ENCODE measurements around the gene CD27.

DNA sequence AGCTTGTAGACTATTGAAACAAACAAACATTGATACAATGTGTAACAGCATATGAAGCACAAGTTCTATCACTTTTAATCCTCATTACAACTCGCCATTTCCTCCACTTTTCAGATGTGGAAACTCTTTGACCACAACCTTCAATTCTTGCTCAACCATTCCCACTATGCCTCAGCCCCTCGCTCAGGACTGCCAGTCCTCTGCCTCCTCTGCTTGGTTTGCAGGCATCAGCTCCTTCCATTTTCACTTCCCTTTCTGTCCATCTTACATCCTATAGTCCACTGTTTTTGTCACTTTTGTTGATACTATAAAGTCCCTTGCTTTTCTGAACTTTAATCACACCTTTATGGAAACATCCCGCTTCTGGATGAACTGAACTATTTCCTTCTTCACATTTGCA, 28.2 kb upstream of the CD27 start:
- TF ChIP-seq, protein P1, sequence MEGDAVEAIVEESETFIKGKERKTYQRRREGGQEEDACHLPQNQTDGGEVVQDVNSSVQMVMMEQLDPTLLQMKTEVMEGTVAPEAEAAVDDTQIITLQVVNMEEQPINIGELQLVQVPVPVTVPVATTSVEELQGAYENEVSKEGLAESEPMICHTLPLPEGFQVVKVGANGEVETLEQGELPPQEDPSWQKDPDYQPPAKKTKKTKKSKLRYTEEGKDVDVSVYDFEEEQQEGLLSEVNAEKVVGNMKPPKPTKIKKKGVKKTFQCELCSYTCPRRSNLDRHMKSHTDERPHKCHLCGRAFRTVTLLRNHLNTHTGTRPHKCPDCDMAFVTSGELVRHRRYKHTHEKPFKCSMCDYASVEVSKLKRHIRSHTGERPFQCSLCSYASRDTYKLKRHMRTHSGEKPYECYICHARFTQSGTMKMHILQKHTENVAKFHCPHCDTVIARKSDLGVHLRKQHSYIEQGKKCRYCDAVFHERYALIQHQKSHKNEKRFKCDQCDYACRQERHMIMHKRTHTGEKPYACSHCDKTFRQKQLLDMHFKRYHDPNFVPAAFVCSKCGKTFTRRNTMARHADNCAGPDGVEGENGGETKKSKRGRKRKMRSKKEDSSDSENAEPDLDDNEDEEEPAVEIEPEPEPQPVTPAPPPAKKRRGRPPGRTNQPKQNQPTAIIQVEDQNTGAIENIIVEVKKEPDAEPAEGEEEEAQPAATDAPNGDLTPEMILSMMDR (IDR thresholded peaks at IDR 0.05), result no peak
- TF ChIP-seq ZFX (IDR thresholded peaks at IDR 0.05; ENCODE audit: borderline replicate concordance), result no peak

Measured in 22Rv1 (cell line).